ENCODE results near the gene WWC2.

GRCh38 chr4:183095199-183095512, 3.9 kb upstream of the WWC2 start:
- no peak for TF ChIP-seq CTCF (IDR thresholded peaks at IDR 0.05)
- no peak for TF ChIP-seq TCF7L2 (IDR thresholded peaks at IDR 0.05; ENCODE audit: low read depth, low read length)
- no peak for TF ChIP-seq POLR2AphosphoS5 (IDR thresholded peaks at IDR 0.05; ENCODE audit: low read depth, low read length)
- no peak for TF ChIP-seq SIN3A (IDR thresholded peaks at IDR 0.05; ENCODE audit: borderline replicate concordance, insufficient read depth, low read depth, low read length)
- no peak for TF ChIP-seq REST (IDR thresholded peaks at IDR 0.05; ENCODE audit: insufficient read depth in 1 of 2, low read depth in 2 of 2, low read length in 1 of 2)
